GM23248 (cell line): ENCODE data around the gene FEZF2. TPM values are rescaled to one million over a fixed set of nuclear protein-coding genes. Genes with fewer than 3 reads are reported as not detected.

ENCODE experiments used
- DNase-seq: peaks from one replicate; pipeline ENCODE4 v3.0.0-alpha.2; 2015
- H2AFZ ChIP-seq: fragments of 200-600 bp; sonication (generic); 2 replicates; pipeline ENCODE4 v1.6.1; 2016; ENCODE audit warnings: antibody characterized with exemption
- H3F3A ChIP-seq: fragments of 200-600 bp; sonication (generic); 2 replicates; pipeline ENCODE4 v1.6.1; 2016; ENCODE audit warnings: mild to moderate bottlenecking, antibody characterized with exemption, mixed run types; ENCODE audit not compliant: insufficient read depth
- H3K27ac ChIP-seq: fragments of 200-600 bp; sonication (generic); 2 replicates; pipeline ENCODE4 v1.5.1; 2016; ENCODE audit warnings: mild to moderate bottlenecking
- H3K27me3 ChIP-seq: fragments of 200-600 bp; sonication (generic); replicated peaks from 2 replicates; pipeline ENCODE4 v1.6.1; 2016; ENCODE audit warnings: mild to moderate bottlenecking; ENCODE audit not compliant: insufficient read depth
- H3K36me3 ChIP-seq: fragments of 200-600 bp; sonication (generic); 2 replicates; pipeline ENCODE4 v1.6.1; 2016; ENCODE audit warnings: low read depth, mild to moderate bottlenecking
- H3K4me1 ChIP-seq: fragments of 200-600 bp; sonication (generic); 2 replicates; pipeline ENCODE4 v1.6.1; 2016; ENCODE audit warnings: mild to moderate bottlenecking; ENCODE audit not compliant: insufficient read depth
- H3K4me2 ChIP-seq: fragments of 200-600 bp; sonication (generic); one replicate; pipeline ENCODE4 v1.6.1; 2016; ENCODE audit warnings: mild to moderate bottlenecking; ENCODE audit not compliant: unreplicated experiment
- H3K4me3 ChIP-seq: fragments of 200-600 bp; sonication (generic); 2 replicates; pipeline ENCODE4 v1.5.1; 2016; ENCODE audit warnings: mild to moderate bottlenecking
- H3K79me2 ChIP-seq: fragments of 200-600 bp; sonication (generic); 2 replicates; pipeline ENCODE4 v1.6.1; 2016; ENCODE audit warnings: mild to moderate bottlenecking; ENCODE audit not compliant: insufficient read depth
- H3K9ac ChIP-seq: fragments of 200-600 bp; sonication (generic); 2 replicates; pipeline ENCODE4 v1.6.1; 2016; ENCODE audit warnings: mild to moderate bottlenecking
- H3K9me2 ChIP-seq: fragments of 200-600 bp; sonication (generic); 2 replicates; pipeline ENCODE4 v1.6.1; 2016; ENCODE audit warnings: mixed run types, mild to moderate bottlenecking, moderate library complexity; ENCODE audit not compliant: insufficient read depth
- H3K9me3 ChIP-seq: fragments of 200-600 bp; sonication (generic); one replicate; pipeline ENCODE4 v1.6.1; 2017; ENCODE audit warnings: low read depth
- H4K20me1 ChIP-seq: fragments of 200-600 bp; sonication (generic); 2 replicates; pipeline ENCODE4 v1.6.0; 2016; ENCODE audit not compliant: insufficient read depth
- EZH2 ChIP-seq: fragments of 200-600 bp; sonication (generic); IDR thresholded peaks from 2 replicates; pipeline ENCODE4 v1.6.1; 2018; ENCODE audit warnings: antibody characterized with exemption, mild to moderate bottlenecking; ENCODE audit not compliant: insufficient read depth, poor library complexity, severe bottlenecking
- EZH2phosphoT487 ChIP-seq: fragments of 200-600 bp; sonication (generic); IDR thresholded peaks from 2 replicates; pipeline ENCODE4 v1.6.1; 2018; ENCODE audit warnings: antibody characterized with exemption, moderate library complexity, mild to moderate bottlenecking, low read depth; ENCODE audit not compliant: insufficient read depth
- WGBS, 2 experiments: methylation state at CpG; one replicate each; pipeline ENCODE4 v1.1.6; 2015 to 2017; ENCODE audit warnings: low lambda C conversion rate in 2 of 2, low coverage in 1 of 2; ENCODE audit errors: missing lambda C conversion rate in 2 of 2; 5-methylcytosine and 5-hydroxymethylcytosine counted together
- in situ Hi-C: fragments of 300-500 bp; cut with MboI; formaldehyde crosslinking; loops from 2 replicates; pipeline ENCODE4 v1.15.0; 2020
- polyA plus RNA-seq: library from polyadenylated mRNA; unstranded; fragments of >200 nt; fragmentation: Nextera tagmentation; extraction: Ambion mirVana; gene quantifications from 2 replicates; pipeline ENCODE4 v1.2.1, GENCODE V29; 2016
- total RNA-seq: library from RNA; depleted of rRNA; stranded (reverse); fragments of >200 nt; shearing (Covaris generic); gene quantifications from 2 replicates; pipeline ENCODE4 v1.2.3, GENCODE V29; 2014

Gene FEZF2
- total and polyA plus RNA-seq, 2 experiments from 2014 or later = not detected

DNA sequence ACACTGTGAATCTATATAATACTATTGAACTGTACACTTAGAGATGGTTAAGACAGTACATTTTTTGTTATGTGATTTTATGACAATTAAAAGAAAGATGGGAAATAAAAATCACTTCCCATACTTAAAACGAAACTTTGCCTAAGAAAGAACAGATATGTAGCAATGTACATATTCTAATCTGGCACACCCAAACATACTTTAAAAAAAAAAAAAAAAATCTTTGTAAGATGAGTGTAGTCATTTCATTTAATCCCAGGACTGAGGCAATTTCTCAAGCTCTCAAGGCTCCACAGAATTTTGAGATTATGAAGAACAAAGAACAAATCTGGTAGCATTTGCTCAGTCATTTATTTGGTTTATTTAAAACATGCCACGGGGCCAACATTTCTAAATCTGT is 40.3 kb upstream of the FEZF2 start:
- no peak for DNase-seq
- 54 to 62% methylated on average over 2 of the region's 2 CpGs for WGBS, 2 experiments
- H3K36me3 ChIP-seq = no peaks in the 10 kb centered on the region
- H3K79me2 ChIP-seq = no peaks in the 10 kb centered on the region
- no peaks in the 10 kb centered on the region for H3K4me1 ChIP-seq
- H3K4me3 ChIP-seq = no peak overlapping the region
- in situ Hi-C loops = no loop called here
- TF ChIP-seq EZH2 (no peak), EZH2phosphoT487 (no peak)
- H3F3A ChIP-seq = no peaks in the 10 kb centered on the region
- no peak overlapping the region for H2AFZ ChIP-seq
- H3K27ac ChIP-seq = no peak overlapping the region
- H4K20me1 ChIP-seq = no peaks in the 10 kb centered on the region
- H3K4me2 ChIP-seq = no peak overlapping the region
- no peaks in the 10 kb centered on the region for H3K27me3 ChIP-seq
- no peaks in the 10 kb centered on the region for H3K9me3 ChIP-seq
- no peaks in the 10 kb centered on the region for H3K9me2 ChIP-seq
- H3K9ac ChIP-seq = no peak overlapping the region

DNA sequence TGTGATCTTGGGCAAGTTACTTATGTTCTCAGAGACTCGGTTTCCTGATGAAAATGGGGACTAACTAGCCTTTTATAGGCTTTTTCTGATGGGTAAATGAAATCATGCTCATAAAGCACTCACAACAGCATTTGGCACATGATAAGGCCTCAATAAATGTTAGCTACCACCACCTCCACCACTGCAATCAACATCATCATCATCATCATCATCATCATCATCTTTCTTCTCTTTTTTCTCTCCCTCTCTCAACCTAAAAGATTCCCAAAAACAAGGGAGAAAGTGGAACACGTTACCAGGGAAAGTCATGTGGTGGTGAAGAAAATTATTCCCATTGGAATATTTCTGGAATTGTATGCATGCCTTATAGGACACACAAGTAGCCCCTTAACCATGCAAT is 33.6 kb upstream of the FEZF2 start:
- H2AFZ ChIP-seq = no peak overlapping the region
- in situ Hi-C loops = no loop called here
- H3K36me3 ChIP-seq = no peaks in the 10 kb centered on the region
- TF ChIP-seq EZH2 (no peak), EZH2phosphoT487 (no peak)
- no peaks in the 10 kb centered on the region for H4K20me1 ChIP-seq
- 52 to 63% methylated on average over 2 of the region's 2 CpGs for WGBS, 2 experiments
- H3K4me1 ChIP-seq = no peaks in the 10 kb centered on the region
- H3K9me3 ChIP-seq = no peaks in the 10 kb centered on the region
- no peak for DNase-seq
- no peak overlapping the region for H3K27ac ChIP-seq
- H3K9ac ChIP-seq = no peak overlapping the region
- no peaks in the 10 kb centered on the region for H3K27me3 ChIP-seq
- no peak overlapping the region for H3K4me2 ChIP-seq
- H3K9me2 ChIP-seq = no peaks in the 10 kb centered on the region
- no peak overlapping the region for H3K4me3 ChIP-seq
- no peaks in the 10 kb centered on the region for H3K79me2 ChIP-seq
- no peaks in the 10 kb centered on the region for H3F3A ChIP-seq

DNA sequence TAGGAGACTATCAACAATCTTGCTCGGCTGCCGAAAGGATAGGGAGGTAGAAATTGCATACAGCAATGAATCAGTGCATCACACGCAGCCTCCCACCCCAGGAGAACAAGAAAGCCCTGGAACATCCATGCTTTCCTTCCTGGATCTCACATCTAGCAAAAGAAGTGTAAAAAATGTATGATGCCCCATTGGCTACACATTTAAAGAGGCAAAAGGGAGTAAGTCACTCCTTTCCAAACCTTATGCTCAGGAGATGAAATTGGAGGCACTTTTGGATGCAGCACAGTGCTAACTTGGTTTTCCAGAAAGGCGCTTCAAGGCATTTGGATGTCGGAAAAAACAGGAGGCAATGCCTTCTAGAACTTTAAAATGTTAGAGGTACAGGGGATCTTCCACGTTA is 32.2 kb upstream of the FEZF2 start:
- H3K4me1 ChIP-seq = no peaks in the 10 kb centered on the region
- no peak for TF ChIP-seq EZH2
- TF ChIP-seq EZH2phosphoT487 = no peak
- DNase-seq = no peak

GRCh38 chr3:62405135-62405534 is 31.8 kb upstream of the FEZF2 start:
- in situ Hi-C loops = no loop called here
- Histone ChIP-seq H4K20me1 (no peaks in the 10 kb centered on the region), H3F3A (no peaks in the 10 kb centered on the region), H3K4me1 (no peaks in the 10 kb centered on the region), H3K27me3 (no peaks in the 10 kb centered on the region), H3K4me2 (no peak overlapping the region), H2AFZ (no peak overlapping the region), H3K27ac (no peak overlapping the region), H3K36me3 (no peaks in the 10 kb centered on the region), H3K79me2 (no peaks in the 10 kb centered on the region), H3K9me3 (no peaks in the 10 kb centered on the region), H3K9me2 (no peaks in the 10 kb centered on the region), H3K9ac (no peak overlapping the region), H3K4me3 (no peak overlapping the region)
- 84 to 85% methylated on average over 6 of the region's 6 CpGs for WGBS, 2 experiments
- TF ChIP-seq EZH2 (no peak), EZH2phosphoT487 (no peak)
- no peak for DNase-seq

More for the DNA sequence above, 32.2 kb upstream of the FEZF2 start:
- Histone ChIP-seq H3K79me2 (no peaks in the 10 kb centered on the region), H3K9me3 (no peaks in the 10 kb centered on the region), H3K27ac (no peak overlapping the region), H3K9me2 (no peaks in the 10 kb centered on the region), H3K4me3 (no peak overlapping the region), H2AFZ (no peak overlapping the region), H3K36me3 (no peaks in the 10 kb centered on the region), H4K20me1 (no peaks in the 10 kb centered on the region), H3F3A (no peaks in the 10 kb centered on the region), H3K4me2 (no peak overlapping the region), H3K9ac (no peak overlapping the region), H3K27me3 (no peaks in the 10 kb centered on the region)
- WGBS, 2 experiments = 85 to 93% methylated on average over 6 of the region's 6 CpGs
- in situ Hi-C loops = no loop called here

DNA sequence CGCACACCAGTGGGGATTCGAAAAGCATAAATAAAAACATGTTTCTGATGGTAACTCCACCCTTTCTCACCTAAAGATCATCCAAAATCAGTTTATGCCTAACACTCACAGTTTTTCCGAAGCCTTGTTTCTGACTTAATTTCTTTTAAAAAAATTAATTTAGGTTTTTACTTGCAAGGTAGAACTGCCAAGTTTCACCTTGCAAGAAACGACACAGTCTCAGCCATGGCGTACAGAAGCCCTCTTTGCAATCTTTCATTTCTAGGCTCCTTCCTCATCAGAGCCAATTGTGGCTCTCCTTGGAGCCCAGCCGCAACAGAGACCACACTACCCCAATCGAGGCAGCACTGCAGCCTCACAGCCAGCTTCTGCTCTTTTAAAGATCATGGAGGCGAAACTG is 31.0 kb upstream of the FEZF2 start:
- Histone ChIP-seq H3K9me2 (no peaks in the 10 kb centered on the region), H3K9me3 (no peaks in the 10 kb centered on the region), H3K9ac (no peak overlapping the region), H3K4me2 (no peak overlapping the region), H3K27me3 (no peaks in the 10 kb centered on the region), H3F3A (no peaks in the 10 kb centered on the region), H3K27ac (no peak overlapping the region), H3K4me1 (no peaks in the 10 kb centered on the region), H4K20me1 (no peaks in the 10 kb centered on the region), H3K36me3 (no peaks in the 10 kb centered on the region), H3K4me3 (no peak overlapping the region), H3K79me2 (no peaks in the 10 kb centered on the region), H2AFZ (no peak overlapping the region)
- WGBS, 2 experiments = 74 to 78% methylated on average over 8 of the region's 8 CpGs
- no peak for TF ChIP-seq EZH2
- no peak for TF ChIP-seq EZH2phosphoT487
- in situ Hi-C loops = no loop called here
- DNase-seq = no peak
